Umbilical cord (tissue), 2 donors: ENCODE results near the gene PLLP. TPM values are rescaled to one million over a fixed set of nuclear protein-coding genes. Genes with fewer than 3 reads are reported as not detected.
A peak's percentile ranks its signal among the peaks of the same experiment; 100 is the strongest.
"Not testable (repeated sequence)": the region's sequence is repeated elsewhere in the genome, so short reads cannot be mapped to it uniquely, and the experiment has no call there.

Source experiments
- DNase-seq: peaks from one replicate; pipeline ENCODE4 v3.0.0-alpha.2; 2015; ENCODE audit warnings: low spot score
- total RNA-seq: library from RNA; depleted of rRNA; stranded (reverse); fragments of >200 nt; gene quantifications from one replicate; pipeline ENCODE4 v1.2.3, GENCODE V29; 2014; ENCODE audit warnings: low replicate concordance; ENCODE audit not compliant: insufficient read depth

The PLLP gene
- total RNA-seq, 1 donor from 2014 or later: 0.24 TPM

DNA sequence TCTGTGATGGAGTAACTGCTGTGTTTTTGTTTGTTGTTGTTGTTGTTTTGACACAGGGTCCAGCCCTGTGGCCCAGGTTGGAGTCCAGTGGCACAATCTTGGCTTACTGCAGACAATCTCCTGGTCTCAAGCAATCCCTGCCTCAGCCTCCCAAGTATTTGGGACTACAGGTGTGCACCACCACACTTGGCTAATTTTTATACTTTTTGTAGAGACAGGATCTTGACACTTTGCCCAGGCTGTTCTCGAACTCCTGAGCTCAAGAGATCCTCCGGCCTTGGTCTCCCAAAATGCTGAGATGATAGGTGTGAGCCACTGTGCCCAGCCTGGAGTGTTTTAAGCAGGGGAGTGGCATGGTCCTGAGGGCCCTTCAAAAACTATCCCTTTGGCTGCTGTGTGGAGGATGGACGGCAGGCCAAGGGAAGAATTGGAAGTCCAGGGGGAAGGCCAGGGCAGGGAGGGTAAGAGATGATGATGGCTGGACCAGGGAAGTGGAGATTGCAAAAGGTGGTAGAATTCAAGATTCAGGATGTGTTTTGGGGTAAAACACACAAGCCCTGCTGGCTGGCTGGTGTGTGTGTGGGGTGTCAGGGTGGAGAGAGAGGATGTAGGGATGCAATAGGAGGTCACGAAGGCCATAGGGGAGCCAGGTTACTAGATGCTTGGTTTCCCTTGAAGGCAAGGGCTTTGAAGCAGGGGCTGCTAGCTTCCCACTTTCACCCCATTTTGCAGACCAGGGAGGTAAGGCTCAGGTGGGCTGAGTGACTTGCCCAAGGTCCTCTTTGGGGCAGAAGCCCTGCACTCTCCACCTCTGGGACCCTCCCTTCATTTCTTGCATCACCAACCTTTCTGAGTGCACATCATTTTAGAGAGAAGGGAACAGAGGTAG is 18.8 kb upstream of the PLLP start:
- DNase-seq: no peak

DNA sequence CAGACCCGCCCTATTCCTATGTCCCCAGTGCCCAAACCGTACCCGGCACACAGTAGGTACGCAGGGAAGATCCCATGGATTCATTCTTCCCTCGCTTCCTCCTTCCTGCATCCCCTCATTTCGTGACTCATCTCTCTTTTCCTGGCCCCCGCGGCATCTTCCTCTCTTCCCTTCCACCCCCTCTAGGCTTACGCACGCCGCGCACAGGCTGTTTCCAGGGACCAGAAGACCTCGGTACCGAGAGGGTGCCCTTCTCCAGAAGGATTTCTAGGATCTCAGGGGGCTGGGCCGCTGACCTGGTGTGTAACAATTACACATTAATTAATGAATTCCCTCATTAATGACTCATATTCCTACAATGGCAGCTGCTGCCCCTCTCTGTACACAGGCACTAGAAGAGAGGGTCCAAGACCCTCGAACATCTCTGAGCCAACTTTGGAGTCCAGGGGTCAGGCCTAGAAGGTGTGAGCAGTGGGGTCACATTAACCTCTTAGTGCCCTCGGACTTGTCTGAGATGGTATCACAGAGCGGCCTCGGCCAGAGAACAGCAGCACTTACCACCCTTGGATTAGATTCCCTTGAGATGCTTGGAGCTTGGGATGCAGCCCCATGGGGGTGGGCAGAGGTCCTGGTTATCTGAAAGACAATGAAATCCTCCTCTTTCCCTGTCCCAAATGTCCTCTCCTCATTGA is 16.8 kb upstream of the PLLP start:
- DNase-seq: peak; percentile 30

- peak; percentile 100 for DNase-seq
These were observed 16.1 kb upstream of the PLLP start for GRCh38 chr16:57300387-57301125.

- peak; percentile 98 for DNase-seq
These were observed 15.4 kb upstream of the PLLP start for GRCh38 chr16:57299719-57300386.

DNA sequence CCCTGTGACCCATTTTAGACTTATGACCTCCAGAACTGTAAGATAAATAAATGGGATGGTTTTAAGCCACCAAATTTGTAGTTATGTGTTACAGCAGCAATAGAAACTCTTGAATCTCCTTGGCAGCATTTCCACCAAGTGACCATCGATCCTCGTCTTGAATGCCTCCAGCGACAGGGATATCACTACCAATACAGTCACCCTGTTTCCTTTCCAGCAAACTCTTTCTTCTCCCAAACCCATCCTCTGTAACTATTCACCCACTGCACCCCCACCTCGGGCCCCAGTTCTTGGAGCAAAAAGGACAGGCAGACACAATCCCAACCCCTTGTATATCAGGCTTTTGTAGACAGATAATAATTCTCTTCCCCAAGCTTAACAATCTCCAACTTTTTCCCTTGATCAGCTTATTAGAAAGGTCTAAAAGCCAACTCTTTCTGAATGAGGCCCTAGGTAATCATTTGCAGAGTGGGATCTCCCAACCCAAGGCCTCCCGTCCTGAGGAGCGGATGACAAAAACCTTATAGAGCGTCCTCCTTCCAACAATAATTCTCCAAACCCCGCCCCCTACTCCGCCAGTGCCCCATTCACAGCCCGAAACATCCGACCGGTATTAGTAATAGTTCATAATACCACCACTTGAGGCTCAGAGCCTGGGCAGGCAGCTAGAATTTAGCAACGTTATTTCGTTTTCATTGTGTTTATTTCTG is 14.7 kb upstream of the PLLP start:
- no peak for DNase-seq

DNA sequence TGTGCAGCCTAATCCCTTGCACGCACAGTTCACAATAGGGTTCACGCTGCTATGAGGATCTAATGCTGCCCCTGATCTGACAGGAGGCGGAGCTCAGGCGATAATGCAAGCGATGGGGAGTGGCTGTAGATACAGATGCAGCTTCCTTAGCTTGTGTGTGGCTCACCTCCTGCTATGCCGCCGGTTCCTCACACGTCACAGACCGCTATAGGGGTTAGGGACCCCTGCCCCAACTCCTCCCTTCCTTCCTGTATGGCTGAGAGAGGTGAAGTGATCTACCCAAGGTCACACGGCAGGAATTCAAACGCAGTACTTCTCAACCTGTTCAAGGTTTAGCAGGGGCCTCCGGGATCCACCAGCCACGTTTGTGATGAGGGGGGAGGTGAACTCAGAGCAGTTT is 13.4 kb upstream of the PLLP start:
- no peak for DNase-seq

DNA sequence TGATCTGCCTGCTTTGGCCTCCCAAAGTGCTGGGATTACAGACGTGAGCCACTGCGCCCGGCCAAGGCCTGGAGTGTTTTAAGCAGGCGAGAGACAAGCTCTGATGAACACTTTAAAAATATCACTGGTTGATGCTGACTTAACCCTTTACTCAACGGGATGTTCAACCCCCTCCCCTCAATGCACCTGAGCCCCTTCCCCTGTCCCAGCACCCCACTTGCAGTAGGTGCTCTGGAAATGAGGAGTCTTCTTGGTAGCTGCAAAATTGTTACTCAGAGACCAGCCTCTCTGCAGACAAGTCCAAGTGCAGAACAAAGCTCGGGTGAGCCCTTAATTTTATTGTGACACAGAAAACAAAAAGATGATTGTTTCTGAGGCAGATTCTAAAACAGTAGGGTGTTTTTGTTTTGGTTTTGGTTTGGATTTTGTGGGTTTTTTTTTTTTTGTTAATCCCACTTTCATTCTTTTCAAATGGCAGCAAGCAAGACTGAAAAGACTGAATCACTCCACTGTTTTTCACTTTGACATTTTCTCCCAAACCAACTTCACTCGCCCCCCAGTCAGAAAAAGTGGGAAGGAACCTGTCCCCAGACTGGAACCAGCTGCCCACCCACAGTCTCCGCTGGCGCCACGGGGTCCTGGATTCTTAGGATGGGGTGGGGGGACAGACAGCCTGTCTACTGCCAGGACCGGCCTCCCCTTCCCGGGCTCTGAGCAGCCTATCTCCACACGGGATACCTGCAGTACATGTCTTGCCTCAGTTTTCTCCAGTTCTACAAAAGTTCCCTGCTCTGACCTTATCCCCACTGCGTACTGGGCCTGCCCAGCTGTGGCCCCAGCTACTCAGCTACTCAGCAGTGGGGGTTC is 5.2 kb upstream of the PLLP start:
- no peak for DNase-seq

DNA sequence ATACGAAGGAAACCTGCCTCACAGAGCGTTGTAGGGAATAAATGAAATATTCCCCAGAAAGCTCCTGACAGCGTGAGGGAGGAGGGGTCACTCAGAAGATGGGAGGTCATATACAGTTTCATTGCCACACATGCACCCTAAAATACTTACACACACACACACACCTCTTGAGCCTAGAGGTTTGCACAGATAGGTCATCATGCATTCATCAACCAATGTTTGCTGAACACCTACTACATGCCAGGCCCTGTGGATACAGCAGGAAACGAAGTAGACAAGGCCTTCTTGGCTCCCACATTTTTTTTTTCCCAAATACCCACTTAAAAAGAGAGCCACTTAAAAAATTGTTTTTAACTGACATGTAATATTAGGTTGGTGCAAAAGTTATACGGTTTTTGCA is 907 bp upstream of the PLLP start:
- no peak for DNase-seq

DNA sequence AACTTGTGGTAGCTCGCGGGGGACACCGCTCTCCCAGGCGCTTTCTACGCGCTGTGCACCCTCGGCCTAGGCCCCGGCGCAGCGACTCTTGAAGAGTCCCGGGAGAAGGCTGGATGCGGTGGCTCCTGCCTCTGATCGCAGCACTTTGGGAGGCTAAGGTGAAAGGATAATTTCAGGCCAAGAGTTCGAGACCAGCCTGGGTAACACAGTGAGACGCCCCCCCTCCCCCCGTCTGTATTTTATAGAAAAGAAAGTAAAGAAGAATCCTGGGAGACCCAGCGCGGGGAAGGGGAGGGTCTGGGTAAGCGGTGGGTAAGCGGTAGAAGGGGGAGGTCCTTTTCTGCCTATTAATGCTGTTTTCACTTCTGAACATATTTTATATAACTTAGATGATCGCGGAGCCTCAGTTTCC is 486 bp upstream of the PLLP start:
- no peak for DNase-seq

DNA sequence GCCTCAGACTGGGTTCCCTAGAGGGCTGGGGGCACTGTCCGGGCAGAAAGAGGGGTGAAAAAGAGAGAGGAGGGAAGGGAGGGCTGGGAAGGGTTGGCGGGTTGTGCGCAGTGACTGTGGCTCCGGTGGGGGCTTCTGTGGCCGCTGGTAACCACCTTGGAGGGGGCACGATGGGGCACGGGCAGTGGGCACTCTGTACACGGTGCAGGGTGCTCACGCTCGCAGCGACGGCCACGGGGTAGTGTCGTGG is 588 bp downstream of the PLLP start:
- no peak for DNase-seq

GRCh38 chr16:57283214-57283958 is 1.1 kb downstream of the PLLP start:
- no peak for DNase-seq

- no peak for DNase-seq
These were observed 1.8 kb downstream of the PLLP start for GRCh38 chr16:57282510-57283213.

DNA sequence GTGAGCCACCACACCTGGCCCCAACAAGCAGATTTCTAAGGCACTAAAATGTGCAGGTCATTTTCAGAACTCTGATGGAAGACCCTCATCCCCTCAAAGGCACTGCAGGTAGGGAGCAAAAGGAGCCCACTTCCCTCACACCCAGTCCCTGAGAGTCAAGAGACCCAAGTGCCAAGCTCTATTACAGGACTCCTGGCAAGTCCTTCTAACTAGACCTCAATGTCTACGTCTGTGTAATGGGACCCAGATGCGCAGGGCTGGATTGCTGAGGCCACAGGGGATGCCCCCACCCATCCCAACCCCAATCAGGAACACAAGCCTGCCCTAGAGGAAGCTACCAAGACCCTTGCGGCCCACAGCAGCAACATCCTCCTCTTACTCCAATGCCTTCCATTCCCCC is 2.7 kb downstream of the PLLP start:
- DNase-seq: no peak

DNA sequence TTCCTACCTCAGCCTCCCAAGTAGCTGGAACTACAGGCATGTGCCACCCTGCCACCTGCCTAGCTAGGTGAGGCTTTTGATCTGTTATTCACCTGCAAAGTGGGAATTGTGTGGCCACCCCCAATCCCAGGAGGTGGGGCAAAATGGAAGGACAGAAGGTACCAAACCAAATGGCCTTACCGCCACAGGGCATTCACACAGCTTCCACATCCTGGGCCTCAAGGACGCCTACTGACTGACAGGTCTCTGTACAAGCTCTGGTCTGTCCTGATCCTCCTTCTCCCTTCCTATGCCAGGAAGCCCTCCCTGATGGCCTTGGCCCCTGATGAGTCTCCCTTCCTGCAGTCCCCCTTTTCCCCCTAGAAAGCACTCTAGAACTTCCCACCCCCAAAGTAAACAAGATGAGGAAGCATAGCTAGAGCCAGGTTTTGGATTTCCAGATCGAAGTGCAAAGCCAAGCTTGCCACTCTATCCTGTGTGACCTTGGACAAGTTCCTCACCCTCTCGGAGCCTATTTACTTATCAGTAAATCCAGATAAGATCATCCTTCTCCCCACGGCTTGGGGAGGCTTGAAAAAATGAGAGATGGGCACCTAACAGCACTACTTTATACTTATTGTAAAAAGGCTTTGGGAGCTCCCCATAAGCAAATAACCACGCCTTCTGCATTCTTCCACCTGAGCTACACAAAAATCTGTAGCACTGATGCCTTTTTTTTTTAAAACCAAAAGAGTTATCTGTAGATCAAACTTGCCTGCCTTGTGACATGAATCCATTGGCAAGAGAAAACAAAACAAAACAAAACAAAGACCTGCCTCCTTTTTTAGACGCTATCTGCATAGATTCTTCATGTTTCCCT is 4.5 kb downstream of the PLLP start:
- no peak for DNase-seq

DNA sequence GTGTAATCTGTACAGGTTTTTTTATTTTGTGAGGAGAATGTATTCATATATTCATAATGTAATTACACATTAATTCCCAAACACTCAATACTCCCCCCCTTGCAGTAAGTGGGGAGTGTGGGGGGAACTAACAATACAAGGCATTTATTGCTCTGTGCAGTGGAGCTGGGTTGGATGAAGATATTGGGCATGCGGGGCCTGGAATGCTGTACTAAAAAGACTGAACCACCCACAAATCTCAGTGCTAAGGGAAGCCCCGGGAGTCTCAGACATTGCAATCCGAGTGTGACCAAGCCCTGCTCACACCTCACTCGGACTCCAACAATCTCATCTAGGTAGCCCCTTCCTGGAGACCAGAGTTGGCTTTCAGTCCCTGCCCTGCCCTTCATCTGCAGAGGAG is 6.0 kb downstream of the PLLP start:
- no peak for DNase-seq

DNA sequence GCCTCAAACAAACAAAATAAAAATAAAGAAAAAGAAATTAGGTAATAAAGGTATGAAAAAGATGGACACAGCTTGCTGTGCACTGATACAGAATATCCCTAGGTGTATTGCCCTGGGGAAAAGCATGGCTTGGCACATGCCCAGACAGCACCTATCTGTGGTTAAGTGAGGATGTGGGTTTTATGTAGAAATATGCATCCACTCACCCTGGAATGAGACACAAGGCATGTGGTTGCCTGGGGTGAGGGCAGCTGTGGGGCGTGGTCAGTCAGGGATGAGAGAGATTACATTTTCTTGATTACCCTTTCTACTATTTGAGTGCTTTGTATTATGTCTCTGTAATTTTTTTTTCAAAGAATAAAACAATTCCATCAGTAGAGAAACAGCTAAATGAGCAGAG is 6.9 kb downstream of the PLLP start:
- no peak for DNase-seq

DNA sequence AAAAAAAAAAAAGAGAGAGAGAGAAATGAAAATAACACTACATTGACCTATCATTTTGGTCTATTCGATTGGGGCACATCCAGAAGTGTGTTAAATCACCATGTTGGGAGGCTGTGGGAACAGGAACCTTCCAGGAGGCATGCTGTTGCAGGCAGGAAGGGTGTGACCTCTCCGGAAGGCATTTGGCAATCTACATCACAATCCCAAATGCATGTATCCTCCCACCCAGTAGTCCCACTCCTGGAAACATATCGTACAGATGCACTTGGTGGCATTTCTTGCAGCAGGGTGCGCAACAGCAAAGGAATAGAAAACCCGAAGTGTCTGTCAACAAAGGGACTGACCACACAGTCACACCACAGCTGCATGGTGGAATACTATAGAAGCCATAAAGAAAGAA is 7.9 kb downstream of the PLLP start:
- no peak for DNase-seq

DNA sequence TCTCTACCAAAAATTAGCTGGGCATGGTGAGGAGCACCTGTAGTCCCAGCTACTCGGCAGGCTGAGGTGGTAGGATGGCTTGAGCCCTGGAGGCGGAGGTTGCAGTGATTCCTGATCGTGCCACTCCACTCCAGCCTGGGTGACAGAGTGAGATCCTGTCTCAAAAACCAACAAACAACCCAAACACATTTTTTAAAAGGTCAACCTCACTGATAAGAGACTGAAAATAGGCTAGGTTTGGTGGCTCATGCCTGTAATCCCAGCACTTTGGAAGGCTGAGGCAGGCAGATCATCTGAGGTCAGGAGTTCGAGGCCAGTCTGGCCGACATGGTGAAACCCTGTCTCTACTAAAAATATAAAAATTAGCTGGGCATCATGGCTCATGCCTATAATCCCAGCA is 8.5 kb downstream of the PLLP start:
- not testable (repeated sequence) for DNase-seq
